Skin epidermis (tissue), 12 donors: Measurements from ENCODE around the gene SLC2A2.

ENCODE experiments used
- H3K27ac ChIP-seq, 21 experiments: fragments of 200-600 bp; sonication (generic) in 11 of 21; one replicate each; pipeline ENCODE4 v1.5.0; 2020; ENCODE audit warnings: mild to moderate bottlenecking in 3 of 21, inconsistent platforms in 2 of 21, moderate library complexity in 2 of 21
- H3K4me3 ChIP-seq, 7 experiments: fragments of 200-600 bp; sonication (generic) in 2 of 7; one replicate each; pipeline ENCODE4 v1.5.0; 2020; ENCODE audit warnings: inconsistent platforms in 2 of 7, mild to moderate bottlenecking in 2 of 7, moderate library complexity in 1 of 7

The SLC2A2 gene

DNA sequence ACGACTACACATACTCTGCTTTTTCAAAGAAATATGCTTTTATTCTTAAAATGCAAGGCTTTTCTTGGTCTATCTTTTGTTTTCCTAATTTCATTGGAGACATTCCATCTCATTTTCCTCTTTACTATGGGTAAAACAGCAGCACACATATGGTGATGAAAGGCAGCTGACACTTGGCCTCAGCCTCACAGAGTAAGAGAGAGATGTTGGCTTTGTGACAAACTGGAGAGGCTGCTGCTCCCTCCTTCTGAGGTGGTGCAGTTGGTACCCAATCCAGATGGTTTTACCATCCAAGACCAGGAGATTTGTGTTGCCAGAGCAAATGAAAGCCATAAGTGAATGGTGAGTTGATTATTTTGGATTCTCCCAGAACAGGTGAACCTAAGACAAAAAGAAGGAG, 13.2 kb upstream of the SLC2A2 start:
- no peak overlapping the region for H3K27ac ChIP-seq
- no peak overlapping the region for H3K4me3 ChIP-seq

DNA sequence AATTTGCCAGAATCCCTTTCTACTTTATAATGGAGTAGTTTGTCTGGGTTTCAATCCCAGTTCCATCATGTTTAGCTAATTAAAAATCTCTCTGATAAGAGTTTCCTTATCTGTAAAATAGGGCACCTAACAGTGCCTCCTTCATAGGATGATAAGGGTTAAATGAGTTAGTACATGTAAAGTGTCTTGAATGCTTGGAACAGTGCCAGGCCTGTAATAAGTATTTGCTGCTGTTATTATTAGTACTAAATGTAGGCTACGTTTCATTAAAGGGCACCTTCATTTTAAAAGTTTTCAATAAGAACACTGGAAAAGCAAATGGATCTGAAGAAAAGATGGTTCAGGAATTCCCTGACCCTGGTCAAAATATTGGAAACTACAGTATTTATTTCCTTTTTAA, 11.8 kb upstream of the SLC2A2 start:
- Histone ChIP-seq H3K4me3 (no peak overlapping the region), H3K27ac (no peak overlapping the region)

DNA sequence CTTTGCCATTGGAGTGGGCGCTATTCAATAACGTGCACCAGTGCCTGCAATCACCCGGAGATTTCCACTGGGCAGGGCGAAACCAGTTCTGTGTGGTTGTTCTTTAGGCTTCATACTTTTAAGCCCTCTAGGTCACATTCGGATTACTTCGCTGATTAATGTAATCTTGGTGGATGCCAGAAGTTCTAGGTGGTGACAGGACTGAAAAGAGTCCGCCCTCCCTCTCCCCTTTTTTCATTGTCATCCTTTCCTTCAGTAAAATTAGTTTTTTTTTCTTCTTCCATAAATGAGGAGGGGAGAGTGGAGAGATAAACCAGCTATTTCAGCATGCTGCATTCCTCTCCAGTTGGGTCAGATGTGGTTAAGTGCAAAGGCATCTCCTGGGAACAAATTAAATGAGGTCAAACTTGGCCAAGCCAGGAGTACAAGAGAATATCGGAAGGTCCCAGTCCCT, 2.3 kb upstream of the SLC2A2 start:
- H3K4me3 ChIP-seq: peak overlapping the region in 3 of 7 experiments; percentile 5 to 35 (median 12)
- H3K27ac ChIP-seq: peak overlapping the region in 1 of 21 experiments; percentile 1

DNA sequence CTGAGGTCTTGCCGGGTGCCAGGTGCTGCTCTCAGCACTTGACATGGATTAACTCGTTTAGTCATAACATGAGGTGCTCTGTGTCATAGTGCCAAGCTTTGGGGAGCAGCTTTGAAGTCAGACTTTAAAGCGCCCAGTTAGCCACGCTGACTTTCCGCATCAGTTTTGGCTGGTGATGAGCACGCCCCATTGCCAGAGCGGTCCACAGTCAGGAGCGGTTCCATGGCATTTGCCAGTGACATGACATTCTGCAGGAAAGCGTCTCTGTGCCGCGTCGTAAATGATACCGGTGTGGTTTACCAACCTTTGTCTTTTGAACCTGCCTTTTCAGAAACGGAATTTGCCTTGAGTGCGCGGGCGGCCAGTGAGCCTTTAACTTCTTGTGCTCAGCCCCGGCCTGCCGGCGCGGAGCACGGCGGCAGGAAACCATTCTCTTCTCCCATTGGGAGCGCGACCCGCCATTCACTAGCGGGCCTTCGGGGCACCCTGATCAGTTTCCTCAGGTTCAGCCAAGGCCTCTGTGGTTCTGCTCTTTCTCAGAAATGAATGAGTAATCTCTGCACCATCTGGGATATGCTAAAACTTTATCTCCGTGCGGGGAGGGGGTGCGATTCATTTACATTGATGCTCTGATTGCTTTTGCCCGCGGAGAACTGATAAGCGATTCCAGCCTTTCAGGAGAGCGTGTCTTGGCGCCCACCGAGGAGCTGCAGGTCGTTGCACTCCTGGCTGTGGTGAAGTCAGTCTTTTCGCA, 1.7 kb upstream of the SLC2A2 start:
- peak overlapping the region in 1 of 21 experiments; percentile 1 for H3K27ac ChIP-seq
- peak overlapping the region in 5 of 7 experiments; percentile 4 to 35 (median 6) for H3K4me3 ChIP-seq

DNA sequence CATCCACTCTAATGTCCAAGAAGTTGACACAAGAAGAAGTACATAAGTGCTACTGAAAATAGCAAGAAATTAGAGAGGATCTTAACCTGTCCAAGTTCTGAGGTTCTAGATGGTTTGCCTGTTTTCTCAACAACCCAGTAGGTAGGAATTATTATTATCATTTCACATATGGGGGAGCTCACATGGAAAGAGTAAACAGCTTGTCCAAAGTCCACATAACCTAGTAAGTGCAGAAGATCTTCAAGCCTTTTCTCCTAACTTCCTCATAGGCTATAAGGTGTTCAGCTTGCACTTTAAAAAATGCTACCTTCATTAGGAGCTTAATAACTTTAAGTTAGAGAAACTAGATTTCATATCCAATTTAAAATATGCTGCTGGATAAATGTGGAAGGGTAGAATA, 3.0 kb downstream of the SLC2A2 start:
- H3K27ac ChIP-seq: no peak overlapping the region

DNA sequence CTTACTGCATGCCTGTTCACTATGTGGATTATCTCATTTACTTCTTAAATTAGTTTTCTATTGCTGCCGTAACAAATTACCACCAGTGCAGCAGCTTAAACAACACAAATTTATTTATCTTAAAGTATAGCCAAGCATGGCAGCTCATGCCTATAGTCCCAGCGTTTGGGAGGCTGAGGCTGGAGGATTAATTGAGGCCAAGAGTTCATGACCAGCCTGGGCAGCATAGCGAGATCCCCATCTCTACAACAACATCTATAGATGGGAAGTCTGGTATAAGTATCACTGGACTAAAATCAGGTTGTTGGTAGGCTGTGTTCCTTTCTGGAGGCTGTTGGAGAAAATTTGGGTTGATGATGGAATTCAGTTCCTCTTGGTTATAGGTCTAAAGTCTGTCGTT, 5.1 kb downstream of the SLC2A2 start:
- Histone ChIP-seq H3K4me3 (no peak overlapping the region), H3K27ac (no peak overlapping the region)

More for the DNA sequence above, 3.0 kb downstream of the SLC2A2 start:
- H3K4me3 ChIP-seq: no peak overlapping the region

DNA sequence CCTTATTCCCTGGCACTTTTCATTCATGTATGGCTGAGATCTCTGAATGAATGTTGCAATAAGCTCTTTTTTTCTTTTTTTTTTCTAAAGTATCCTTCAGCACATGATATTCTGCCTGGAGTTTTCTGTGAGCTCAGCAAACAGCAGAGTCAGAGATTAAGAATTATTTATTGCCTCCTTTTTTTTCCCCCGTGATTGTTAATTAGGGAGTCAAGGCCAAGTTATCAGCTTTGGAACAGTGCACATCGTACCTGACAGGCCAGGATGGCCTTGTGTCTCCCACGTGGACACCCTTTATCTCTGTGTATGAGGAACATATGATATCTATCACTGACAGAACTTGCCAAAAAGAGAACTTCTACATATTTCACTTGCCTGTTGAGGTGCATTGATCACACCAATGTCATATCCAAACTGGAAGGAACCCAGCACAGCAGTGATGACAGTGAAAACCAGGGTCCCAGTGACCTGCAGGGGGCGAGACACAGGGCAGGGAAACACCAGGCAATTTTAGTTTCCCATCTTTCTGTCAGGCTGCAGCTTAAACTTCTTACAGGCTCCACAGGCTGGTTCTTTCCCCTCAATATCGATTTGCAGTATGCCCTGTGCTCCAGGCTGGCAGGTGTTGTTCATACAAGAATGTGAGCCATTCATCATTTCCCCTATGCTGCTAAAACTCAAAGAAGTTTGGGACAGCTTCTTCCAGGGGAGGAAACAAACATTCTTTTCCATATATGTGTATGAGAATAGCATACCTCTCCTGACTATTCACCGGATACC, 8.2 kb downstream of the SLC2A2 start:
- Histone ChIP-seq H3K27ac (no peak overlapping the region), H3K4me3 (no peak overlapping the region)

DNA sequence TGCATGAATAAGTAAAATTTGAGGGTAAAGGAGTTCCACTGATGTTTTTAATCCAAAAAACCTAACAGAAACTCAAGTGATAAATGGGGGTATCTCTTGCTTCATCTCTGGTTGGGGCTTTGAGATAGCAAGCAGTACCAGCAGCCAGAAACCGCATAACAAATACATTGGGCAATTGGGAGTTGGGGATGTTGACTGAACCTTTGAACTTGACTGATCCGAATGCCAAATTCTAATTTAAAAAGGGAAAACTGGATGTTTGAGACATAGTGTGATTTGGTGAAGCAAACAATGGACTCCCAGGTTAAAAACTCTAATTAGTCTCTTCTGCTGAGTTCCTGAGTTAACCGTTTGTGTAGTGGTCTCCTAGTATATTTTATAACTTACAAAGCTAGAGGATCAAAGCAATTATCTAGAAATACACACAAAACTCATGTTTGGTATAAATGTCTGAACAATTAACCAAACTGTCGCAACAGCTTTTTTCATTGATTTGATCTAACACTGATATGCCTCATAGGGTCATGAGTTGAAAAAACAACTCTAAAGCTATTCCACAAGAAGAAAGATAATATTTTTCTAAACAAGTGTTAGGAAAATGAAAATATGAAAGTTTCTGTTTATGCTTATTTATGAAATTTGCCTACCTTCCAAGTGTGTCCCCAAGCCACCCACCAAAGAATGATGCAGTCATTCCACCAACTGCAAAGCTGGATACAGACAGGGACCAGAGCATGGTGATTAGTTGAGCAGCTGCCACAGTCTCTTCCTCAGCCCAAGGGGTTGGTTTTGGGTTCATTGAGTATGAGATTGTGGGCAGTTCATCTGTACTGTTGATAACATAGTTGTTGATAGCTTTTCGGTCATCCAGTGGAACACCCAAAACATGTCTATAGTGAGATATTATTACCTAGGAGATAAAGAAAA, 12.4 kb downstream of the SLC2A2 start:
- Histone ChIP-seq H3K27ac (no peak overlapping the region), H3K4me3 (no peak overlapping the region)

DNA sequence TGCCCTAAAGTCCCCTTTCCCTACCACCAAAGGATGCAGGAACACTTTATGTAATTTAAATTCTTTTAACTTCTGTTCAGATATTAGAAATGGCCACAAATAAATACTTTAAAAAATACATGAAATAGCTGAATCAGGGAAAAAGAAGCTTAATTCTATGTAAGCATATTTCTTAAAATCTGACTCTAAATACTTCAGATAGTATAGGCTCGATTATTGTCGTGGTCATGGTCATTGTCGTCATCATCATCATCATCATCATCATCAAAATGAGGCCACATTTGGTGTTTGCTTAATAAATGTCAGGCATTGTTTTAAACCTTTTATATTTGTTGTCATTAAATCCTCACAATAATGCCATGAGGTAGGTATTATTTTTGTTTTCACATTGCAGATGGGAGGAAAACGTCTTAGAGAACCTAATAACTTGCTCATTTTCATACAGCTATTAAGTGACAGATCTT, 14.6 kb downstream of the SLC2A2 start:
- H3K27ac ChIP-seq: no peak overlapping the region
- no peak overlapping the region for H3K4me3 ChIP-seq

DNA sequence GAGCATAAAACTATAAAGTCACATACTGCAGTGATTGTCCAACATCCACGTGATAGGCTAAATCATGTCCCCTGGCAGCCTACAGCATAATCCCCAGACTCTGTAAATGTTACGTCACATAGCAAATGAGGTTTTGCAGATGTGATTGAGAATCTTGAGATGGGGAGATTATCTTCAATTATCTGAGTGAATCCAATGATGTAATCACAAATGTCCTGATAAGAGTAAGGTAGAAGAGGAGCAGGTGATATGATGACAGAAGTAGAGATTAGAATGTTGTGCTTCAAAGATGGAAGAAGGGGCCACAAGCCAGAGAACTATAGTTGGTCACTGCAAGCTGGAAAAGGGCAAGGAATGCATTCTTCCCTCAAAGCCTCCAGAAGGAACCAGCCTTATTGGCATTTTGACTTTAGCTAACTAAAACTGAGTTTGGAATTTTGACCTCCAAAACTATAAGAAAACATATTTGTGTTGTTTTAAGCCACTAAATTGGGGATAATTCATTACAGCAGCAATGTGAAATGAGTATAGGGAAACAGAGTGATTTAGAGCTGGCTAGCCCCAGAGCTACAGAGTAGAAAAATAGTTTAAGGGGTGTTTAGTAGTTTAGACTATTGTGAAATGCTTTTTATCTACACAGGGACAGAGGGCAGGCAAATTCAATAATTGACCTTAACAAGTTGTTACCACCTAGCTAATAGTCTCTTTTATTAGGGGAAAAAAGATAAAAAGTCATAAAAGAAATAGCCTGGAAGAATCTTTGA, 15.2 kb downstream of the SLC2A2 start:
- no peak overlapping the region for H3K27ac ChIP-seq

DNA sequence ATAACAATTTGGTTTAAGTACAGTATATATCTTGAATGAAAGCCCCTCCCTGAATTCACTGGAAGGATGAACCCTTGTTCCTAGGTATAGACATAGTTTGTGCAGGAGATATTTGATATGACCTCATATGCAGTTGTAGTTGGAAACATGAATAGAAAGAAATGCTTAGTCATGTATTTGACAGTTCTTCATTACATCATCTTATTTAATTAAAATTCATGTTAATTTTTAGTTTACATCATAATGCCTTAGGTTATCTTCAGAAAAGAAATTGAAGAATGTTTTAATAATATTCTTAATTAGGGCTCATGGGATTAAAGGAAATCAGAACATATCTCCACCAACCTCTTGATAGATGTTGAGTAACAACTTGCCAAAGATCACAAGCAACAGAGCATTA, 19.2 kb downstream of the SLC2A2 start:
- Histone ChIP-seq H3K27ac (no peak overlapping the region), H3K4me3 (no peak overlapping the region)

More for the DNA sequence above, 15.2 kb downstream of the SLC2A2 start:
- H3K4me3 ChIP-seq: no peak overlapping the region

DNA sequence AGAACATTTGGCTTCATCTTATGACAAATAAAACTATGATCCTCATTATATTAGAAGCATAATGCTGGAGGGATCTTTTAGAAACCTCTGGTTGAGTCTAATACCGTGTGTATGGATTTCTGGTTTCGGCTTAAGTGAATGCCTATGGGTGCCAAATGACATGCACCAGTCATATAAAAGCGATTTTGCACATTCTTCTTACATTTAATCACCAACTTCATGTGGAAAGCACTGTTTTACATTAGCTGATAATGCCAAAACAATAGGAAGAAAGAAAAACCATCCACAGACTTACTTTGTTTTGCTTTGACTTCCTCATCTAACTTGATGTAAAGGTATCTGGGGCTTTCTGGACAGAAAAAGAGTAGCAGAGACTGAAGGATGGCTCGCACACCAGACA, 20.9 kb downstream of the SLC2A2 start:
- Histone ChIP-seq H3K27ac (peak overlapping the region in 1 of 21 experiments; percentile 42), H3K4me3 (no peak overlapping the region)

DNA sequence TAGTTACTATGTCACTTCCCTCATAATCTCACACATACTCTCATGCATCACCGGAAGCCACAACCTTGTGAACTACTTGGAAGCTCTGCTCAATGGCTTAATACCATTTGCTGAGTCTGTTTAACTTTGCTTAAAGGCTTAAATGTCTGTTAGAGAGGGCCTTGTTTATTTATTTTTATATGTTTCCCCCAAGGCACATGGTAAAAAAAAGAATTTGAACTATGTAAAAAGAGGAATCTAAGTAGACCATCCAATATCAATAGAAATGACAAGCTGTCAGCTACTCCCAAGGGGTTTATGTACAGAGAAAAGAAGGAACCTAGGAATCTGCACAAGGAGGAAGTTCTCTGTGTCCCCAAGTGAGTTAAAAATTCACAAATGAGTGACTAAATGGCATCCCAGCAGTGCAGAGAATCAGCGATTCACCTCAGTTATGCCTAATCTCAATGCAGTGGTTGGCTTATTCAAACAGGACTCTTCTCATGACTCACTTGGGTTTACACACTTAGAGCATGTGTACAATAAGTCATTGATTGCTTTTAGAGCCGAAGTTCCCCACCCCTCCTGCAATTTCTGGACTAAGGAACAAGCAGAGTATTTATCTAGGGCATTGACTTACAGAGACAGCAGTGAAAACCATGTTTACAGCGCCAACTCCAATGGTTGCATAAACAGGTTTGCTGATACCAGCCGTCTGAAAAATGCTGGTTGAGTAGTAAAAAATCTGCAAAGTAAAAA, 24.4 kb downstream of the SLC2A2 start:
- H3K27ac ChIP-seq: no peak overlapping the region
- H3K4me3 ChIP-seq: no peak overlapping the region

DNA sequence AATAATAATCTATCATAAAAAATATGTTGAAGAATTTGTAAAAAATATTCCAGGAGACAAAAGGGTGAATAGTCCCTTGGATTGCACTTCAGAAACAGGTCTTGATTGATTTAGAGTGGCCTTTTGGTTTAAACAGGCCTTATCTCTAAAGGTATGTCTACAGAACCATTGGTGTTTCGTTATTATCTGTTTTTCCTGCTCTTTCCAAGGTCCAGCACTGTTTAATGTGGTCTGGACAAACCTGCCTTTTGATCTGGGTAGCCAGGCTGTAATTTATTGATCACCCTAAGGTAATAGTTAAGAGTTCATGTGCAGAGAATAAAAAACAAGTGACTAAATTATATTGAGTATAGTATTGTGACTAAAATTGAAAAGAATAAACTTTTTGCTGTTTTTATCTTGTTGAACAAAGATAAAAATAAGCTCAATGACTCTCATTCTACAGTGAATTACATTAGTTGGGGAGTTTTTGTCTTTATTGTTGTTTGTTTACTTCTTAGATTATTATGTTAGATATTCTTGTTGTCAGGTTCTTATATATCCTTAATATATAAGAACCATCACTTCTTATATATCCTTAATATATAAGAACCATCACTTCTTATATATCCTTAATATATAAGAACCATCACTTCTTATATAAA, 25.1 kb downstream of the SLC2A2 start:
- H3K4me3 ChIP-seq: no peak overlapping the region
- H3K27ac ChIP-seq: no peak overlapping the region

DNA sequence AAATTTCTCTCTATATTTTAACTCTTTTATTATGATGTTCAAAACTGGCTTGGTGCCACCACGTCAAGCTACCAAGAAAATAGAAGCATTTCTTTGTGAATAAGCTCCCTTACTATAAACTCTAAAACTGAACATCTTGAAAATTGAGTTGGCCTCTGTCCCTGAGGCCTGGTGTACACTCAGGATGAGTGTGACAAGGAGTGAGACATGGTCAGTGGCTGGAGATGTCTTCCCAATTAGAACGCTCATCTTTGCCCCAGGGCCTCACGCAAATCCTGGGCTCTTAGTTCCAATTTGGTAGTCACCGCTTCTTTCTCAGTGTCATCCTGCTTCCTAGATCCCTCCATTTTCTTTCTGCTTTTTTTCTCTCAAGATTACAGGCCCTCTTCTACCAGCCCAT, 26.2 kb downstream of the SLC2A2 start:
- H3K4me3 ChIP-seq: no peak overlapping the region
- H3K27ac ChIP-seq: no peak overlapping the region

DNA sequence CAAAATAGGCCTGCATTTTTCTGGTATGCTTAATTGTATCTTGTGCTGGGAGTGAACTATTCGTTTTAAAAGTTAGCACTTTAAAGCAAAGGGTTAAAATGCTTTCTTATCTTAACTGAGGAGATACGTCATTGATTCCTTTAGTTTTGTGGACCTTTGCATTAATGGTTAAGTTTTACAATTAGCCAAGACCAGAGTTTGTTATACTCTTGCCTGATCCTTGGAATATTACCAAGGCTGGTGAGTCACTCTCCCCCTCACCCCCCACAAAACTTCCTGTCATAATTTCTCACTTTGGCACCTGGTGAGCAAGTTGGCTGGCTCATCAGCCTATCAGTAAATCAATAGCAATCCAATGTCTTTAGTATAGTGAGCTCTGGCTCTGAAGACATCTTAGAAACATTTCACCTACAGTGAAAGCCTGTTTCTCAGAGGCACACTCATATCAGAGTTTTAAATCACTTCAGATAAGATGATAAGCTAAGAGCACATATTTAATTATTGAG, 26.7 kb downstream of the SLC2A2 start:
- no peak overlapping the region for H3K4me3 ChIP-seq
- H3K27ac ChIP-seq: no peak overlapping the region

DNA sequence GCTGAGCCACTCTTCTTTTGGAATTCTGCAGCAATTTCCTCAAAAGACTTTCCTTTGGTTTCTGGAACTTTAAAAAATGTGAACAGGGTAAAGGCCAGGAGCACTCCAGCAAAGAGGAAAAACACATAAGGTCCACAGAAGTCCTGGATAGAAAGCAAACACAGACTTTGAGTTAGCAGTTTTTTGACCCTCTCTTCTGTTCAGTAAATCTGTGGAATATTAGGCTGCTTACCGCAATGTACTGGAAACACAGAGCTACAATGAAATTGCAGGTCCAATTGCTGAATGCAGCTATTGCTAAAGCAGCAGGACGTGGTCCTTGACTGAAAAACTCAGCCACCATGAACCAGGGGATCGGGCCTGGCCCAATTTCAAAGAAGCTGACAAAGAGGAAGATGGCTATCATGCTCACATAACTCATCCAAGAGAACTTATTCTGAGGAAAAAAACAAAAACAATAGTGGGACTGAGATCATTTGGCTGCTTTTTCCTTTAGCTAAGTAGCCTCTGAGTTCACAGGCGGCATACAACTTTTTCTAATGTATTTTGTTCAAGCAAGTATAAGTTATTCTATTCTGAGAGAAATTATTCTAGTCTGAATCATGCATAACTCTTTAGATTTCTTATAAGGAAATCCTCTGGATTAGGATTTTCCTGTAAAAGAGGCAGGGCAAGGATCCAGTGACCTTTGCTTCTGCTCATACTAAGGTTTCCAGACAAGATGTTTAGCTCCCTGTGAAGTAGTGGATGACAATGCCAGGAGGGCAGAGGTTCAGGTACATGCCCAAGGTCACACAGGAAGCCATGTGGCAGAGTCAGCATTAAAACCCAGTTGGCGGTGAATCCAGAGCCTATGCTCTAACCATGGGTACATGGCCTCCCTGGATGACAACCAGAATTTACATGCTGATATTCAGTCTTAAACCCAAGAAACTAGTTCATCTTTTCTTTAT, 28.3 kb downstream of the SLC2A2 start:
- peak overlapping the region in 2 of 21 experiments; percentile 9 to 29 for H3K27ac ChIP-seq

More for the DNA sequence above, 28.3 kb downstream of the SLC2A2 start:
- H3K4me3 ChIP-seq: no peak overlapping the region
